ENCODE data around the gene EME2. TPM values are rescaled to one million over a fixed set of nuclear protein-coding genes. Genes with fewer than 3 reads are reported as not detected.

The EME2 gene
- total and polyA plus RNA-seq, 2 experiments from 2014 or later = 4.1 to 15.0 TPM

GRCh38 chr16:1749152-1750117, 23.2 kb upstream of the EME2 start:
- Histone ChIP-seq H3K4me1 (ENCODE audit: insufficient read depth) (no peaks in the 10 kb centered on the region), H3K4me2 (no peak overlapping the region), H3K79me2 (replicated peaks; ENCODE audit: insufficient read depth) (no peaks in the 10 kb centered on the region), H3K27me3 (ENCODE audit: insufficient read depth) (no peaks in the 10 kb centered on the region), H3K27ac (ENCODE audit: low read depth) (no peak overlapping the region), H2AFZ (no peak overlapping the region), H3K9me2 (ENCODE audit: insufficient read depth) (no peaks in the 10 kb centered on the region), H3K4me3 (no peak overlapping the region), H3F3A (replicated peaks; ENCODE audit: low read depth) (no peaks in the 10 kb centered on the region), H4K20me1 (replicated peaks; ENCODE audit: insufficient read depth) (no peaks in the 10 kb centered on the region), H3K36me3 (ENCODE audit: insufficient read depth) (no peaks in the 10 kb centered on the region; the same call in 1 of the 2 replicates)
- Mint-ChIP-seq H3K36me3 (ENCODE audit: low read depth) (peaks cover 26% of the 10 kb centered on the region), H3K27me3 (ENCODE audit: insufficient read depth, low read depth, poor library complexity) (peaks cover 11% of the 10 kb centered on the region), H3K9me3 (no peaks in the 10 kb centered on the region), H3K4me3 (no peak overlapping the region), H3K27ac (no peak overlapping the region), H3K4me1 (no peaks in the 10 kb centered on the region)
- ATAC-seq (no peak), DNase-seq (ENCODE audit: low spot score) (no peak)
- TF ChIP-seq ZNF331 (CRISPR knock-in tag; IDR thresholded peaks at IDR 0.05; ENCODE audit: low read depth) = no peak
- TF ChIP-seq JUNB (IDR thresholded peaks at IDR 0.05; ENCODE audit: unreplicated experiment) = no peak
- TF ChIP-seq POLR2AphosphoS5 (IDR thresholded peaks at IDR 0.05; ENCODE audit: low read depth) = no peak
- no peak for TF ChIP-seq EZH2 (IDR thresholded peaks at IDR 0.05; ENCODE audit: low read depth, unreplicated experiment)
- no peak for TF ChIP-seq REST (IDR thresholded peaks at IDR 0.05; ENCODE audit: unreplicated experiment)
- TF ChIP-seq EZH2phosphoT487 (IDR thresholded peaks at IDR 0.05; ENCODE audit: unreplicated experiment) = no peak
- no peak for TF ChIP-seq CREB1 (CRISPR knock-in tag; IDR thresholded peaks at IDR 0.05; ENCODE audit: low read depth)
- no peak for TF ChIP-seq ETS1 (IDR thresholded peaks at IDR 0.05)
- TF ChIP-seq STAT1 (IDR thresholded peaks at IDR 0.05; ENCODE audit: unreplicated experiment) = no peak
- no peak for TF ChIP-seq CTCF (conservative IDR thresholded peaks at IDR 0.05; ENCODE audit: low read depth in 2 of 2)
- TF ChIP-seq ZNF462 (CRISPR knock-in tag; IDR thresholded peaks at IDR 0.05) = no peak
- TF ChIP-seq NANOG (IDR thresholded peaks at IDR 0.05; ENCODE audit: borderline replicate concordance) = no peak
- no peak for TF ChIP-seq ZNF114 (CRISPR knock-in tag; IDR thresholded peaks at IDR 0.05)

Measured in GM23338 (cell line).